Mesendoderm (in vitro differentiated cells): Measurements from ENCODE around the gene SRBD1.

Source experiments
- DNase-seq: peaks from one replicate; pipeline ENCODE4 v3.0.0; 2013
- H2AK5ac ChIP-seq: 2 replicates; pipeline ENCODE4 v1.6.1; 2013; ENCODE audit warnings: low read length, inconsistent platforms
- H2BK120ac ChIP-seq: 2 replicates; pipeline ENCODE4 v1.6.1; 2013; ENCODE audit warnings: low read depth, mild to moderate bottlenecking, low read length, moderate library complexity, mixed read lengths
- H2BK15ac ChIP-seq: replicated peaks from 2 replicates; pipeline ENCODE4 v1.6.1; 2013; ENCODE audit warnings: low read depth, mild to moderate bottlenecking, moderate library complexity
- H2BK5ac ChIP-seq: 2 replicates; pipeline ENCODE4 v1.6.1; 2013; ENCODE audit warnings: low read length, inconsistent platforms
- H3K18ac ChIP-seq: 2 replicates; pipeline ENCODE4 v1.6.1; 2013; ENCODE audit warnings: mild to moderate bottlenecking, low read length, mixed read lengths
- H3K23ac ChIP-seq: one replicate; pipeline ENCODE4 v1.6.1; 2013; ENCODE audit warnings: low read length
- H3K27ac ChIP-seq: 2 replicates; pipeline ENCODE4 v1.5.1; 2013; ENCODE audit warnings: low read depth, mild to moderate bottlenecking, inconsistent platforms, low read length, moderate library complexity
- H3K27me3 ChIP-seq: 2 replicates; pipeline ENCODE4 v1.6.1; 2013; ENCODE audit warnings: low read length, control low read depth, mild to moderate bottlenecking, inconsistent platforms; ENCODE audit not compliant: insufficient read depth, poor library complexity
- H3K36me3 ChIP-seq: 2 replicates; pipeline ENCODE4 v1.6.1; 2013; ENCODE audit warnings: low read length, inconsistent platforms; ENCODE audit not compliant: control insufficient read depth, insufficient read depth
- H3K4ac ChIP-seq: one replicate; pipeline ENCODE4 v1.6.1; 2013; ENCODE audit warnings: low read depth, mild to moderate bottlenecking, low read length, moderate library complexity
- H3K4me1 ChIP-seq: 2 replicates; pipeline ENCODE4 v1.6.1; 2013; ENCODE audit warnings: low read depth, low read length, inconsistent platforms; ENCODE audit not compliant: control insufficient read depth
- H3K4me2 ChIP-seq: 2 replicates; pipeline ENCODE4 v1.6.1; 2013; ENCODE audit warnings: low read length
- H3K4me3 ChIP-seq: 2 replicates; pipeline ENCODE4 v1.5.1; 2013; ENCODE audit warnings: mild to moderate bottlenecking, low read length
- H3K56ac ChIP-seq: one replicate; pipeline ENCODE4 v1.6.1; 2013; ENCODE audit warnings: low read length
- H3K79me1 ChIP-seq: 2 replicates; pipeline ENCODE4 v1.6.1; 2013; ENCODE audit warnings: low read length, inconsistent platforms
- H3K79me2 ChIP-seq: 2 replicates; pipeline ENCODE4 v1.6.1; 2013; ENCODE audit warnings: mild to moderate bottlenecking, low read length; ENCODE audit not compliant: control insufficient read depth, insufficient read depth
- H3K9ac ChIP-seq: 2 replicates; pipeline ENCODE4 v1.6.1; 2013; ENCODE audit warnings: low read length, inconsistent platforms
- H4K5ac ChIP-seq: one replicate; pipeline ENCODE4 v1.6.1; 2013; ENCODE audit warnings: low read length
- H4K8ac ChIP-seq: one replicate; pipeline ENCODE4 v1.6.1; 2013; ENCODE audit warnings: low read depth, mild to moderate bottlenecking, control low read depth, low read length, moderate library complexity
- WGBS: extraction: QIAGEN DNeasy Blood & Tissue Kit; methylation state at CpG from one replicate; pipeline ENCODE4 v1.1.7; 2013; ENCODE audit warnings: low lambda C conversion rate, missing lambda C conversion rate; ENCODE audit not compliant: insufficient coverage; ENCODE audit errors: extremely low coverage; 5-methylcytosine and 5-hydroxymethylcytosine counted together

The SRBD1 gene

GRCh38 chr2:45439788-45440773 is 171.0 kb downstream of the SRBD1 start:
- H4K8ac ChIP-seq: no peak overlapping the region
- no peaks in the 10 kb centered on the region for H3K27me3 ChIP-seq
- no peak overlapping the region for H3K23ac ChIP-seq
- no peak overlapping the region for H2BK15ac ChIP-seq
- H3K18ac ChIP-seq: no peak overlapping the region
- no peak overlapping the region for H2AK5ac ChIP-seq
- H3K4me2 ChIP-seq: no peak overlapping the region
- no peaks in the 10 kb centered on the region for H3K4me1 ChIP-seq
- DNase-seq: no peak
- no peak overlapping the region for H3K56ac ChIP-seq
- H3K4ac ChIP-seq: no peak overlapping the region
- H3K79me2 ChIP-seq: no peaks in the 10 kb centered on the region
- no peak overlapping the region for H4K5ac ChIP-seq
- no peak overlapping the region for H2BK120ac ChIP-seq
- no peak overlapping the region for H3K27ac ChIP-seq
- no peaks in the 10 kb centered on the region for H3K79me1 ChIP-seq
- H3K36me3 ChIP-seq: no peaks in the 10 kb centered on the region
- no peak overlapping the region for H3K9ac ChIP-seq
- no peak overlapping the region for H2BK5ac ChIP-seq
- no peak overlapping the region for H3K4me3 ChIP-seq
- WGBS: no CpG with 5 or more reads among the region's 6 CpGs

- Histone ChIP-seq H3K9ac (no peak overlapping the region), H2BK5ac (no peak overlapping the region), H3K4me1 (no peaks in the 10 kb centered on the region), H2AK5ac (no peak overlapping the region), H3K27me3 (no peaks in the 10 kb centered on the region), H3K23ac (no peak overlapping the region), H3K27ac (no peak overlapping the region), H2BK120ac (no peak overlapping the region), H4K8ac (no peak overlapping the region), H3K36me3 (no peaks in the 10 kb centered on the region), H3K18ac (no peak overlapping the region), H3K4me3 (no peak overlapping the region), H3K79me1 (no peaks in the 10 kb centered on the region), H4K5ac (no peak overlapping the region), H3K4ac (no peak overlapping the region), H3K56ac (no peak overlapping the region), H3K79me2 (no peaks in the 10 kb centered on the region), H2BK15ac (no peak overlapping the region), H3K4me2 (no peak overlapping the region)
- no peak for DNase-seq
- WGBS: no CpG with 5 or more reads among the region's 3 CpGs
These were observed 172.0 kb downstream of the SRBD1 start for GRCh38 chr2:45438872-45439665.

- Histone ChIP-seq H3K23ac (no peak overlapping the region), H4K8ac (no peak overlapping the region), H3K4me2 (no peak overlapping the region), H4K5ac (no peak overlapping the region), H3K27me3 (no peaks in the 10 kb centered on the region), H3K18ac (no peak overlapping the region), H3K4me1 (no peaks in the 10 kb centered on the region), H2BK120ac (no peak overlapping the region), H2BK5ac (no peak overlapping the region), H2BK15ac (no peak overlapping the region), H3K56ac (no peak overlapping the region), H3K27ac (no peak overlapping the region), H3K79me2 (no peaks in the 10 kb centered on the region), H3K4ac (no peak overlapping the region), H3K79me1 (no peaks in the 10 kb centered on the region), H3K36me3 (no peaks in the 10 kb centered on the region), H3K9ac (no peak overlapping the region), H2AK5ac (no peak overlapping the region), H3K4me3 (no peak overlapping the region)
- WGBS: no CpG with 5 or more reads among the region's 2 CpGs
- DNase-seq: no peak
These were observed 174.6 kb downstream of the SRBD1 start for GRCh38 chr2:45436456-45436855.

- Histone ChIP-seq H3K56ac (no peak overlapping the region), H3K4ac (no peak overlapping the region), H3K27me3 (no peaks in the 10 kb centered on the region), H3K23ac (no peak overlapping the region), H2BK15ac (no peak overlapping the region), H2BK120ac (no peak overlapping the region), H3K4me2 (no peak overlapping the region), H3K79me2 (no peaks in the 10 kb centered on the region), H2AK5ac (no peak overlapping the region), H3K4me1 (no peaks in the 10 kb centered on the region), H3K79me1 (no peaks in the 10 kb centered on the region), H3K18ac (no peak overlapping the region), H3K27ac (no peak overlapping the region), H4K5ac (no peak overlapping the region), H3K9ac (no peak overlapping the region), H3K4me3 (no peak overlapping the region), H3K36me3 (no peaks in the 10 kb centered on the region), H4K8ac (no peak overlapping the region), H2BK5ac (no peak overlapping the region)
- no CpG with 5 or more reads among the region's 3 CpGs for WGBS
- DNase-seq: no peak
These were observed 175.8 kb downstream of the SRBD1 start for GRCh38 chr2:45435316-45435715.

- no peak for DNase-seq
- H3K9ac ChIP-seq: no peak overlapping the region
- H3K23ac ChIP-seq: no peak overlapping the region
- no peaks in the 10 kb centered on the region for H3K79me2 ChIP-seq
- no peak overlapping the region for H2AK5ac ChIP-seq
- no peak overlapping the region for H4K8ac ChIP-seq
- H2BK5ac ChIP-seq: no peak overlapping the region
- H3K4me1 ChIP-seq: no peaks in the 10 kb centered on the region
- H3K36me3 ChIP-seq: no peaks in the 10 kb centered on the region
- no peak overlapping the region for H2BK120ac ChIP-seq
- H4K5ac ChIP-seq: no peak overlapping the region
- no peak overlapping the region for H2BK15ac ChIP-seq
- H3K18ac ChIP-seq: no peak overlapping the region
- no peaks in the 10 kb centered on the region for H3K79me1 ChIP-seq
- no peak overlapping the region for H3K56ac ChIP-seq
- no peak overlapping the region for H3K4me3 ChIP-seq
- no peak overlapping the region for H3K4ac ChIP-seq
- no CpG with 5 or more reads among the region's 4 CpGs for WGBS
- no peaks in the 10 kb centered on the region for H3K27me3 ChIP-seq
- H3K27ac ChIP-seq: no peak overlapping the region
- H3K4me2 ChIP-seq: no peak overlapping the region
These were observed 177.7 kb downstream of the SRBD1 start for GRCh38 chr2:45433363-45433762.
